ENCODE measurements around the gene GARIN1A. TPM values are rescaled to one million over a fixed set of nuclear protein-coding genes. Genes with fewer than 3 reads are reported as not detected.
"Not testable (repeated sequence)": the region's sequence is repeated elsewhere in the genome, so short reads cannot be mapped to it uniquely, and the experiment has no call there.

The GARIN1A gene
- total and polyA plus RNA-seq, 7 experiments from 2014 or later, result 0.70 to 2.8 (median 1.8) TPM; not detected in 2

DNA sequence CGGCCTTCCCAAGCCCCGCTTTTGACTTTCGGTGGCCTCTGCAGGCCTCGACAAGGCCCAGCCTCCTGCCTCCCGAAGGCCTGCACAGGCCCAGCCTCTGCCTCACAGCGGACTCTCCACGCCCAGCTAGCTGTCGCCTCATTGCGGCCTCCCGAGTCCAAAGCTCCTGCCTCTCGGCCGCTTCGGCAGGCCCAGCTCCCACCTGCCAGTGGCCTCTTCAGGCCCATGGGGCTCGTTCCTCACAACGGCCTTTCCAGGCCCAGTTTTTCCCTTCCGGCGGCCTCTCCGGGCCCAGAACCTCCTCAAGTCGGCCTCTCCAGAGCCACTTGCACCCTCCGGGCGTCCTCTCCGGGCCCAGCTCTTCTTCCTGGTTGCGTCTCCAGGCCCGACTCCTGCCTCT, 19.5 kb upstream of the GARIN1A start:
- H3K27ac ChIP-seq (ENCODE audit: low read depth, low read length); H3K4me3 ChIP-seq (ENCODE audit: low read length); H3K27me3 Mint-ChIP-seq; H3K4me1 ChIP-seq (ENCODE audit: control insufficient read depth in 2 of 2, insufficient read depth in 2 of 2, low read length in 2 of 2); POLR2A ChIA-PET; H3K4me3 Mint-ChIP-seq; intact Hi-C loops (cut with micrococcal nuclease); H3K9me3 ChIP-seq (ENCODE audit: control insufficient read depth in 2 of 3, low read length in 3 of 3); H3K9me3 Mint-ChIP-seq; H3K36me3 ChIP-seq (ENCODE audit: control insufficient read depth in 2 of 3, insufficient read depth in 3 of 3, low read length in 3 of 3); H3K27ac Mint-ChIP-seq; H3K27me3 ChIP-seq (ENCODE audit: control insufficient read depth in 2 of 2, insufficient read depth in 2 of 2, low read length in 2 of 2); ATAC-seq; H3K4me1 Mint-ChIP-seq; H3K36me3 Mint-ChIP-seq; DNase-seq; CTCF ChIA-PET: not testable (repeated sequence)

DNA sequence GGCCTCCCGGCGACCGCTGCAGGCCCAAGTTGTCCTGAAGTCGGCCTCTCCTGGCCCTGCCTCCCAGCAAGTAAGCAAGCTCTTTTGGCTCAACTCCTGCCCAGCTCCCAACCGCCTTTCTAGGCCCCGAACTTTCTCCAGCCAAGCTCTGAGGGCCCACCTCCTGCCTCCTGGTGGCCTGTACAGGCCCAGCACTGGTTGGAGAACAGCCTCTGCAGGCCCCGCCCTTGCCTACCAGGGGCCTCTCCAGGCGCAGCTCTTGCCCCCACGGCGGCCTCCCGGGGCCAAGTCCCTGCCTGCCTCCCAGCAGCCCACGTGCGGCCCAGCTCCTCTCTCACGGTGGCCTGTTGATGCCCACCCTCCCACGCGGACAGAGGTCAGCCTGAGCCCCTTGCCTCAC, 18.9 kb upstream of the GARIN1A start:
- H3K9me3 Mint-ChIP-seq; H3K9me3 ChIP-seq (ENCODE audit: control insufficient read depth in 2 of 3, low read length in 3 of 3); H3K36me3 ChIP-seq (ENCODE audit: control insufficient read depth in 2 of 3, insufficient read depth in 3 of 3, low read length in 3 of 3); H3K4me1 ChIP-seq (ENCODE audit: control insufficient read depth in 2 of 2, insufficient read depth in 2 of 2, low read length in 2 of 2); H3K4me3 Mint-ChIP-seq; H3K27me3 Mint-ChIP-seq; DNase-seq; ATAC-seq; H3K27me3 ChIP-seq (ENCODE audit: control insufficient read depth in 2 of 2, insufficient read depth in 2 of 2, low read length in 2 of 2); H3K4me3 ChIP-seq (ENCODE audit: low read length); H3K36me3 Mint-ChIP-seq; CTCF ChIA-PET; H3K27ac Mint-ChIP-seq; H3K4me1 Mint-ChIP-seq; H3K27ac ChIP-seq (ENCODE audit: low read depth, low read length); intact Hi-C loops (cut with micrococcal nuclease); POLR2A ChIA-PET: not testable (repeated sequence)

DNA sequence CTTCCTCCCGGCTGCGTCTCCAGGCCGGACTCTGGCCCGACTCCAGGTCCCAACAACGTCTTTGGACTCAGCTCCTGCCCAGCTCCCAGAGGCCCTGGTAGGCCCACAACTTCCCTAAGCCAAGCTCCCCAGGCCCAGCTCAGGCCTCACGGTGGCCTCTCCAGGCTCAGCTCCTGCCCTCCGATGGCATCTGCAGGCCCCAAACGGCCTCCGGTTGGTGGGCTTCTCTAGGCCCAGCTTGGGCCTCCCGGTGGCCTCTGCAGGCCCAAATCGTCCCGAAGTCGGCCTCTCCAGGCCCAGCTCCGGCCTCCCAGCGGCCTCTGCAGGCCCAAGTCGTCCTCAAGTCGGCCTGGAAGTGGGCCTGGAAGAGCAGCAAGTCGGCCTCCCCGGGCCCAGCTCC, 18.0 kb upstream of the GARIN1A start:
- ATAC-seq, result not testable (repeated sequence)

DNA sequence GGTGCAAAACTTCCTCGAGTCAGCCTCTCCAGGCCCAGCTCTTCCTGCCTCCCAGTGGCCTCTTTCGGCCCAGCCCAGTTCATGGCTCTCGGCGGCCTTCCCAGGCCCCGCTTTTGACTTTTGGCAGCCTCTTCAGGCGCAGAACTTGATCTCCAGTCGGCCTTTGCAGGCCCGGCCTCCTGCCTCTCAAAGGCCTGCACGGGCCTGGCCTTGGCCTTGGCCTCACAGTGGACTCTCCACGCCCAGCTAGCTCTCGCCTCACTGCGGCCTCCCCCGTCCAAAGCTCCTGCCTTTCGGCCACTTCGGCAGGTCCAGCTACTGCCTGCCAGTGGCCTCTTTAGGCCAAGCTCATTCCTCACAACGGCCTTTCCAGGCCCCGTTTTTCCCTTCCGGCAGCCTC, 17.6 kb upstream of the GARIN1A start:
- H3K27me3 Mint-ChIP-seq; H3K4me1 ChIP-seq (ENCODE audit: control insufficient read depth in 2 of 2, insufficient read depth in 2 of 2, low read length in 2 of 2); H3K4me3 Mint-ChIP-seq; DNase-seq; ATAC-seq; H3K4me3 ChIP-seq (ENCODE audit: low read length); H3K27ac ChIP-seq (ENCODE audit: low read depth, low read length); POLR2A ChIA-PET; H3K36me3 ChIP-seq (ENCODE audit: control insufficient read depth in 2 of 3, insufficient read depth in 3 of 3, low read length in 3 of 3); H3K9me3 ChIP-seq (ENCODE audit: control insufficient read depth in 2 of 3, low read length in 3 of 3); CTCF ChIA-PET; H3K4me1 Mint-ChIP-seq; H3K9me3 Mint-ChIP-seq; intact Hi-C loops (cut with micrococcal nuclease); H3K36me3 Mint-ChIP-seq; H3K27me3 ChIP-seq (ENCODE audit: control insufficient read depth in 2 of 2, insufficient read depth in 2 of 2, low read length in 2 of 2); H3K27ac Mint-ChIP-seq: not testable (repeated sequence)

More for the DNA sequence above, 18.0 kb upstream of the GARIN1A start:
- H3K36me3 ChIP-seq (ENCODE audit: control insufficient read depth in 2 of 3, insufficient read depth in 3 of 3, low read length in 3 of 3); DNase-seq; H3K27ac ChIP-seq (ENCODE audit: low read depth, low read length); H3K27ac Mint-ChIP-seq; CTCF ChIA-PET; intact Hi-C loops (cut with micrococcal nuclease); POLR2A ChIA-PET; H3K4me3 ChIP-seq (ENCODE audit: low read length); H3K27me3 ChIP-seq (ENCODE audit: control insufficient read depth in 2 of 2, insufficient read depth in 2 of 2, low read length in 2 of 2); H3K4me1 Mint-ChIP-seq; H3K27me3 Mint-ChIP-seq; H3K9me3 Mint-ChIP-seq; H3K4me1 ChIP-seq (ENCODE audit: control insufficient read depth in 2 of 2, insufficient read depth in 2 of 2, low read length in 2 of 2); H3K9me3 ChIP-seq (ENCODE audit: control insufficient read depth in 2 of 3, low read length in 3 of 3); H3K36me3 Mint-ChIP-seq; H3K4me3 Mint-ChIP-seq: not testable (repeated sequence)

DNA sequence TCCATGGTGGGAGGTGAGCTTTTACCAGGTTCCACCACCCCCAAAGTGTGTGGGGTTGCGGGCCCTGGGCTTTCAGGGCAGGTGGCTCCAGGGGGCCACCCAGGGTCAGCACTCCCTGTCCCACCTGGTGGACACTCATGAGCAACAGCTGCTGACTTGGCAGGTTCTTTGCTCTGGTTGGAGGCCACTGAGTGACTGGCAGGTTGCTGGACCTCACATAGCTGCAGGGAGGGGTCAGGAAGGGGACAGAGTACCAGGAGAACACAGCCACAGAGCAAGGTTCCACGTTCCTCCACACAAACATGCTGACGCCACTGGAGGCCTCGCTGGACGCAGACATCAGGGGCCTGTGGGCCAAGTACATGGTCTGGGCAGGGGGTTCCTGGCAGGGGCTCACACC, 13.7 kb upstream of the GARIN1A start:
- H3K27ac Mint-ChIP-seq, result peak overlapping the region in 2 of 9 donors; percentile 36 to 54
- ATAC-seq; H3K36me3 ChIP-seq (ENCODE audit: control insufficient read depth in 2 of 3, insufficient read depth in 3 of 3, low read length in 3 of 3); CTCF ChIA-PET; POLR2A ChIA-PET; intact Hi-C loops (cut with micrococcal nuclease); DNase-seq; H3K4me1 ChIP-seq (ENCODE audit: control insufficient read depth in 2 of 2, insufficient read depth in 2 of 2, low read length in 2 of 2); H3K27me3 ChIP-seq (ENCODE audit: control insufficient read depth in 2 of 2, insufficient read depth in 2 of 2, low read length in 2 of 2); H3K4me1 Mint-ChIP-seq; H3K27ac ChIP-seq (ENCODE audit: low read depth, low read length); H3K4me3 ChIP-seq (ENCODE audit: low read length); H3K4me3 Mint-ChIP-seq; H3K27me3 Mint-ChIP-seq: not testable (repeated sequence)
- H3K9me3 Mint-ChIP-seq, result peaks cover 0 to 33% (median 16%) of the 10 kb centered on the region in 11 donors
- peaks cover 6 to 28% (median 16%) of the 10 kb centered on the region in 5 donors for H3K36me3 Mint-ChIP-seq
- H3K9me3 ChIP-seq (ENCODE audit: control insufficient read depth in 2 of 3, low read length in 3 of 3), result peaks cover 0 to 10% (median 0%) of the 10 kb centered on the region in 3 experiments

DNA sequence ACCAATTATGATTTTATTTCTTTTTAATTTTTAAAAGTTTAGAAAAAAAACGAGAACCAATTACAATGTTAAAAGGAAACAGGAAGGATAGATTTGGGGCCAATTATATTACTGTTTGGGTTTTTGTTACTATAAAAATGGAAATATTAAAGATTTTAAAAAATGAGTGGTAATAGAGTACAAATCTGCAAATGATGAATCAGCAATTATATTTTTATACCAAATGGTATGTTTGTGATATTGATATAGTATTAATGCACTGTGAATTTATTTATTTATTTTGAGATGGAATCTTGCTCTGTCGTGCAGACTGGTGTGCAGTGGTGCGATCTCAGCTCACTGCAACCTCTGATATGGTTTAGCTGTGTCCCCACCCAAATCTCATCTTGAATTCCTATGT, 11.5 kb upstream of the GARIN1A start:
- no peak overlapping the region for H3K27ac Mint-ChIP-seq
- H3K4me3 Mint-ChIP-seq, result no peak overlapping the region
- no peaks in the 10 kb centered on the region for H3K4me1 ChIP-seq (ENCODE audit: control insufficient read depth in 2 of 2, insufficient read depth in 2 of 2, low read length in 2 of 2)
- intact Hi-C loops (cut with micrococcal nuclease), result no loop called here
- H3K27me3 ChIP-seq (ENCODE audit: control insufficient read depth in 2 of 2, insufficient read depth in 2 of 2, low read length in 2 of 2), result no peaks in the 10 kb centered on the region
- no peaks in the 10 kb centered on the region for H3K4me1 Mint-ChIP-seq
- H3K27me3 Mint-ChIP-seq, result no peaks in the 10 kb centered on the region
- ATAC-seq, result no peak
- H3K9me3 ChIP-seq (ENCODE audit: control insufficient read depth in 2 of 3, low read length in 3 of 3), result peaks cover 0 to 10% (median 0%) of the 10 kb centered on the region in 3 experiments
- POLR2A ChIA-PET, result interaction anchor here (1.4 kb wide), 1 partner anchor 11 kb away, joined by 3 read pairs; the partner anchor contains the start of gene GARIN1A
- no peak for DNase-seq
- CTCF ChIA-PET, result no interaction called here
- H3K4me3 ChIP-seq (ENCODE audit: low read length), result no peak overlapping the region
- H3K36me3 ChIP-seq (ENCODE audit: control insufficient read depth in 2 of 3, insufficient read depth in 3 of 3, low read length in 3 of 3), result no peaks in the 10 kb centered on the region
- peaks cover 0 to 34% (median 16%) of the 10 kb centered on the region in 11 donors for H3K9me3 Mint-ChIP-seq
- no peak overlapping the region for H3K27ac ChIP-seq (ENCODE audit: low read depth, low read length)
- peaks cover 6 to 31% (median 15%) of the 10 kb centered on the region in 5 donors for H3K36me3 Mint-ChIP-seq

DNA sequence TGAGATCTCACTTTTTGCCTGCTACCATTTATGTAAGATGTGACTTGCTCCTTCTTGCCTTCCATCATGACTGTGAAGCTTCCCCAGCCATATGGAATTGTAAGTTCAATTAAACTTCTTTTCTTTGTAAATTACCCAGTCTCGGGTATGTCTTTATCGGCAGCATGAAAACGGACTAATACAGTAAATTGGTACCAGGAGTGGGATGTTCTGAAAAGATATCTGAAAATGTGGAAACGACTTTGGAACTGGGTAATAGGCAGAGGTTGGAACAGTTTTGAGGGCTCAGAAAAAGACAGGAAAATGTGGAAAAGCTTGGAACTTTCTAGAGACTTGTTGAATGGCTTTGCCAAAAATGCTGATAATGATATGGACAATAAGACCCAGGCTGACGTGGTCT, 10.6 kb upstream of the GARIN1A start:
- H3K27ac ChIP-seq (ENCODE audit: low read depth, low read length), result no peak overlapping the region
- ChIA-PET POLR2A (interaction anchor here (1.4 kb wide), 1 partner anchor 10 kb away, joined by 3 read pairs; the partner anchor contains the start of gene GARIN1A), CTCF (no interaction called here)
- Mint-ChIP-seq H3K27ac (peak overlapping the region in 1 of 9 donors; percentile 25), H3K4me1 (no peaks in the 10 kb centered on the region), H3K9me3 (peaks cover 0 to 34% (median 16%) of the 10 kb centered on the region in 11 donors), H3K27me3 (no peaks in the 10 kb centered on the region), H3K4me3 (no peak overlapping the region), H3K36me3 (peaks cover 6 to 31% (median 15%) of the 10 kb centered on the region in 5 donors)
- no peaks in the 10 kb centered on the region for H3K36me3 ChIP-seq (ENCODE audit: control insufficient read depth in 2 of 3, insufficient read depth in 3 of 3, low read length in 3 of 3)
- DNase-seq (no peak), ATAC-seq (no peak)
- no peaks in the 10 kb centered on the region for H3K4me1 ChIP-seq (ENCODE audit: control insufficient read depth in 2 of 2, insufficient read depth in 2 of 2, low read length in 2 of 2)
- H3K9me3 ChIP-seq (ENCODE audit: control insufficient read depth in 2 of 3, low read length in 3 of 3), result peaks cover 0 to 10% (median 0%) of the 10 kb centered on the region in 3 experiments
- intact Hi-C loops (cut with micrococcal nuclease), result no loop called here
- H3K27me3 ChIP-seq (ENCODE audit: control insufficient read depth in 2 of 2, insufficient read depth in 2 of 2, low read length in 2 of 2), result no peaks in the 10 kb centered on the region
- H3K4me3 ChIP-seq (ENCODE audit: low read length), result no peak overlapping the region

All from naive thymus-derived CD4-positive, alpha-beta T cell (primary cell).